ENCODE measurements around the gene PPP2R5A.

PPP2R5A gene

DNA sequence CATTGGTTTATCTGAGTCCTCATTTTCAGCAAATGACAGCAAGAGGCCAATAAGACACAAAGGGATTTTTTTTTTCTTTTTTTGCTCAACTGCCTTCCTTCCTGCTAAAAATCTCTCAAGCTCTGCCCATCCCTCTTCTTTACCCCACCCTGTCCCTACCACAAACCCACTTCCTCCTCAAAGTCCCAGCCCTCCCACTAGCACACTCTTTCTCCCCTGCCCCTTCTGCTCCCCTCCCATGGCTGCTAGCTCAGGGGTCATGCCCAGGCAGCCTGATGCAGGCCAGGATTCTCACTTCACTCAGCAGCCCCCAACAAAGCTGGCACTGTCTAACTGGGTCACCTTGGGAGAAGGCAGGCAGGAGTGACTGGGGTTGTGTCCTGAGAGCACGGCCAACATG is 28.8 kb upstream of the PPP2R5A start:
- TF ChIP-seq ZNF274 (IDR thresholded peaks at IDR 0.05; ENCODE audit: low read depth, low read length) = no peak
- H3K4me3 ChIP-seq (ENCODE audit: low read length) = no peak overlapping the region; the same call in 1 of the 2 replicates

DNA sequence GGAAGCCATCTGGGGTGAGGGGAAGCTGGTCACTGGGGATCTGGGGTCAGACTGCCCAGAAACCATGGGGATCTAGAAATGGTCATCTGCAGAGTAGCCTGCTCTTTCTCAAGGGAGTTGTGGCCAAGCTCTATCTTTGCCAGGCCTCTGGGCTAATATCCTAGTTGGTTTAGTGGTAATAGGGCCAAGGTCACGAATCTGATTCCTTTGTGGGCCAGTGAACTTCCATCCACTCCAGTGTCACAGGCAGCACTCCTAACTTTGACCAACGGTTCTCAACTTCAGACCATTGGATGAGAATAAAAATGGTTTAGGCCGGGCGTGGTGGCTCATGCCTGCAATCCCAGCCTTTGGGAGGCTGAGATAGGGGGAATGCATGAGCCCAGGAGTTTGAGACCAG is 28.1 kb upstream of the PPP2R5A start:
- TF ChIP-seq ZNF274 (IDR thresholded peaks at IDR 0.05; ENCODE audit: low read depth, low read length) = no peak
- no peak overlapping the region for H3K4me3 ChIP-seq (ENCODE audit: low read length)

DNA sequence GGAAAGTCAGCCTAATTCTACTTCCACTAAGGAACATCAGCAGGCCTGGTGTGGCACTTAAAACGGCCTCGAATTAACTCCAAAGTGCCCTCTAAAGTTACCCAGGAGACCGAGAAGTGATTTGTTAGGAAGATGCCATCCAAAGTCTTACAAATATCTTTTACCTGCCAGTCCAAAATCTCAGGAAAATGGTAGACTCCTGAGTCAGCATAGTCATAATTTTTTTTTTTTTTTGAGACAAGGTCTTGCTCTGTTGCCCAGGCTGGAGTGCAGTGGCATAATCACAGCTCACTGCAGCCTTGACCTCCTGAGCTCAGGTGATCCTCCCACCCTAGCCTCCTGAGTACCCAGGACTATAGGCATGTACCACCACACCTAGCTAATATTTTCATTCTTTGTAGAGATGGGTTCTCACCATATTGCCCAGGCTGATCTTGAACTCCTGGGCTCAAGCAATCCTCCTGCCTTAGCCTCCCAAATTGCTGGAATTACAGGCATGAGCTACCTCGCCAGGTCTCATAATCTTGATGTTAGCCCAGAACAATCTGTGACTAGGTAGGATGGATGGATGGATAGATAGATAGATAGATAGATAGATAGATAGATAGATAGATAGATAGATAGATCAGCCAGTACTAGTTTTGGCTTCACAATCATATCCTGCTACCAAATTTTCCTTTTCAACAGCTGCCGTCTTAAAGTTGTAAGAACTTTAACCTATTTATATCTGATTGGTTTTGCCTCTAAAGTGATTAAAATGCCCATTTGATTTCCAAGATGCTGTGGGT is 25.3 kb upstream of the PPP2R5A start:
- no peak for TF ChIP-seq ZNF274 (IDR thresholded peaks at IDR 0.05; ENCODE audit: low read depth, low read length)
- H3K4me3 ChIP-seq (ENCODE audit: low read length) = no peak overlapping the region

DNA sequence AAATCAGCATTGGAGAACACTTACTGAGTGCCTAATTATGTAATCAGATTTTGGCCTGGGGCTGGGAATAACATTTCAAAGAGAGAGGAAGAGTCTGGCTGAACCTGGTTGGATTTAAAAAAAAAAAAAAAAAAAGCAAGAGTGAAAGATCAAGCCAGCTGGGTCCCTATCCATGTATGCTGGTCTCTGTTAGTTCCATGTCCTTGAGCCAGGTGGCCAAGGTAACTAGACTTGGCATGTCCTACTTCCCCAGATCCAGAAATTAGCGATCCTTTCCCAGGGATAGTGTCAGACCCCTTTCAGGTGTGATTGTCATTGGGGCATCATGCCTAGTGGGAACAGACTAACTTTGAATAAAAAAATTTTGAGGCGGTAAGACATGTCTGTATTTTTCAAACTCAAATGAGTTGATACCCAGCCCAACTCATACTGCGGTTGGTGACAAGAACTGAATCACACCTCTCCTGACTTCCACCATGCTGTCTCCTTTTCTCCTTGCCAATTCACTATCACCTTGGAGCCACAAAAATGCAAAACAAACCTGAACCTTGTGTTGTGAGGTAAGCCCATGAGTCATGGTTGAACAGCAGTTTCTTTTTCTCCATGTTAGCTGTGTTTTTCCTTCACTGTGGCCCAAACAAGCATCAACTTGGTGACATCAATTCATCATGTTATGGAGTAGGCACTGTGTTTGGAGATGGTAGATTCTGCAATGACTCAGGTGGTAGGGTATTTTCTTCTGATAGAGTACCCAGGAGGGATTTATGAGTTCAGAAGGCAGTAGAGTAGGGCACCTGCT is 24.5 kb upstream of the PPP2R5A start:
- H3K4me3 ChIP-seq (ENCODE audit: low read length) = no peak overlapping the region

DNA sequence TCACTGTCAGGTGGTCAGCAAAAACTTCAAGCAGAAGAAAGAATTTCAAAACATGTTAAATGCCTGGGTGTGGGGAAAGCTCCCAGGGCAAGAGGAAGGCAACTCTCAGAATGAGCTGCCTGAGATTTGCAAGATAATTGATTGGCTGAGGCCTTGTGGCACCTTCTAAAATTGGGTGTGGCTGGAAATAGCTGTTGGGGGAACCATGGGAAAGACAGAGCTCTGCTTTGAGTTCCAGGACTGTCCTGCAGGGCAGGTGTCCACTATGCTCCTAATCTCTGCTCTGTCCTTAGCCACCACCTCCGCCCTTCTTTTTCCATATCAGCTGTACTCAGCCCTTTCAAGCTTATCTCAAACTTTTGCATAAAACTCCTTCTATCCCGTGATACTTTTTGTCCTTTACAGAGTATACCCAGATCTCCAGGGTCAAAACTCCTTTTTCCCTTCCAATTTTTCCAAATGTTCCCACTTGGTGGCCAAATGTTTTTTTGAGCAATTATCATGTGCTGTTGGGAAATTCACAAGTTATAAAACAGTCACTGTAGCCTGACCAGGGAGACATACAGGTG is 23.8 kb upstream of the PPP2R5A start:
- H3K4me3 ChIP-seq (ENCODE audit: low read length) = no peak overlapping the region
- TF ChIP-seq ZNF274 (IDR thresholded peaks at IDR 0.05; ENCODE audit: low read depth, low read length) = no peak

More for the DNA sequence above, 24.5 kb upstream of the PPP2R5A start:
- TF ChIP-seq ZNF274 (IDR thresholded peaks at IDR 0.05; ENCODE audit: low read depth, low read length) = no peak

DNA sequence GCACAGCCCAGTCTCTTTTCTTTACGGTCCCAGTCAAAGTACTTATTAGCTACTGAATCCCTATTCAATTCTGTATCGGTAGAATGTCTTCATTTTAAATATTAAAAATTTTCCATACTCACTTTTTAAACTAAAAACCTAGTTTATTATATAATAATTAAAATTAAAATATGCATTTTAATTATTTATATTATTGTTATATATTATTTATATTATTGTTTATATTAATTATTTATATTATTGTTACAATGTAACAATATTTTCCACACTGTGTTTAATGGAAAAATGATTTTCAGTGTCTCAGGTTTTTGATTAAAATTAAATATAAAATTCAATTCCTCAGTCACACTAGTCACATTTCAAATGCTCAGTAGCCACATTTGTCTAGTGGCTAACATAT is 18.2 kb upstream of the PPP2R5A start:
- TF ChIP-seq ZNF274 (IDR thresholded peaks at IDR 0.05; ENCODE audit: low read depth, low read length) = no peak
- H3K4me3 ChIP-seq (ENCODE audit: low read length) = no peak overlapping the region

DNA sequence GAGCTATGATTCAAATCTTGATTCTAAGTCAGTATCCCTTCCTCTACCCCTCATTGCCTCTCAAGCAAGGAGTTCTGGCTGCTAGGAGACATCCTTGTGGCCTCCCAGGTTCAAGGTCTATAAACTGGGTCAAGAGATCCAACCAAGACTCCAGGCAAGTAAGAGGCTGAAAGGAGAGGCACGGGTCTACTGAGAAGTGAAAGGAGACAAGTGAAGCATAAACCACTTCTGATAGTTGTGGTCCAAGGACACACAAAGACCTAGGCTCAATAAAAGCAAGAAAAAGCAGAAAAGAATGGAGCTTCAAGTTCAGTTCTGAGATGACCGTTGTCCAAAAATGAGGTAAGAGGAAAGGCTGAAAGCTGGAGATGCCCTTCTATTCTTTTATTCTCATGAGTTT is 17.8 kb upstream of the PPP2R5A start:
- TF ChIP-seq ZNF274 (IDR thresholded peaks at IDR 0.05; ENCODE audit: low read depth, low read length) = no peak

DNA sequence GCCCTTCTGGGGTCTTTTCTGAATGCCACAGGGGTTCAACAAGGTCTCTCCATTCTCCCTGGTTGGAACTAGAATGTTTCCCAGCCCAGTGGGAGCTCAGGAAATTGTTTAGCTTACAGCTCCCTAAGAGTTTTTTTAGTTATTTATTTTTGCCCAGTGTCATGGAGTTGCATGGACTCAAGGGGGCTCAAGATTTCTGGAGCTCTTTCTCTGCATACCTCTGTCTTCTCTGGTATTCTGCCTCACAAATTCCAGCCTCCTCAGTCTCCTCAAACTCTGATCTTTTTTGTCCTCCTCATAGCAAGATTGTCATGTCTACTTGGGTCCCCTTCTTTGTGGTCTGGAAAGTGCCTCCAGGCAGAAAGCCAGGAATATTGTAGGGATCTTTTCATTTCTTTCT is 15.9 kb upstream of the PPP2R5A start:
- H3K4me3 ChIP-seq (ENCODE audit: low read length) = no peak overlapping the region
- no peak for TF ChIP-seq ZNF274 (IDR thresholded peaks at IDR 0.05; ENCODE audit: low read depth, low read length)

More for the DNA sequence above, 17.8 kb upstream of the PPP2R5A start:
- no peak overlapping the region for H3K4me3 ChIP-seq (ENCODE audit: low read length)

DNA sequence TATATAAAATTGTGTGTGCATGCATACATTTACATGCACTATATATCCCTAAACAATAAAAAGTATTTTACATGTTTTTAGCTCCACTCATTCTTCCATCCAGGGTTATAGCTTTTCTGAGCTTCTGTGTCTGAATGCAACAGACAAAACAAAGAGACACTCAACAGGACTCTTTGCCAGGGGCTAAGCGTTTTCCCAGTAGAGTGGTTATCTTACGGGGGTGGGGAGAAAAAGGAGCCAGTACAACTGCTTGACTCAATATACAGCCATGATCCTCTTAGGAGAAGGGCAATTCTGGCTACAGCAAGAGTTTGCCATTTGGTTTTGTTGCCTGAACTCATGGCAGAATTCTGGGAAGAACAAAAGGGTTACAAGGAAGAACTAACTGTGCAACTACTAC is 14.6 kb upstream of the PPP2R5A start:
- TF ChIP-seq ZNF274 (IDR thresholded peaks at IDR 0.05; ENCODE audit: low read depth, low read length) = no peak
- H3K4me3 ChIP-seq (ENCODE audit: low read length) = no peak overlapping the region

DNA sequence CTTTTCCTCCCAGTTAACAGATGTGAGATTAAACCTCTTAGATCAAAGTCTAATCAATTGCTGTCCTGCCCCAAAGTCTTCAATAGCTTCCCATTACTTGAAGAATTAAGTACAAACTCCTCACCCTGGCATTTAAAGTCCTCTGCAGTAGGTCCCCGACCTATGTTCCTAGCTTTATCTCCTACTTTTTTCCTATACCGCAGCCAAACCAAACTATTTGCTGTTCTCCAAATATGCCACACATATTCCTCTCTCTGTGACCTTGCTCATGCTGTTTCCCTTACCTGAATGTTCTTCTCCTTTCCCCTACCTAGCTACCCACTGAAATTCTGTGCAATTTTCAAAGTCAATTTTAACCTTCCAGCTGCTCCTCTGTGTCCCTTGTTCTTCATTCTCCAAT is 14.0 kb upstream of the PPP2R5A start:
- TF ChIP-seq ZNF274 (IDR thresholded peaks at IDR 0.05; ENCODE audit: low read depth, low read length) = no peak

DNA sequence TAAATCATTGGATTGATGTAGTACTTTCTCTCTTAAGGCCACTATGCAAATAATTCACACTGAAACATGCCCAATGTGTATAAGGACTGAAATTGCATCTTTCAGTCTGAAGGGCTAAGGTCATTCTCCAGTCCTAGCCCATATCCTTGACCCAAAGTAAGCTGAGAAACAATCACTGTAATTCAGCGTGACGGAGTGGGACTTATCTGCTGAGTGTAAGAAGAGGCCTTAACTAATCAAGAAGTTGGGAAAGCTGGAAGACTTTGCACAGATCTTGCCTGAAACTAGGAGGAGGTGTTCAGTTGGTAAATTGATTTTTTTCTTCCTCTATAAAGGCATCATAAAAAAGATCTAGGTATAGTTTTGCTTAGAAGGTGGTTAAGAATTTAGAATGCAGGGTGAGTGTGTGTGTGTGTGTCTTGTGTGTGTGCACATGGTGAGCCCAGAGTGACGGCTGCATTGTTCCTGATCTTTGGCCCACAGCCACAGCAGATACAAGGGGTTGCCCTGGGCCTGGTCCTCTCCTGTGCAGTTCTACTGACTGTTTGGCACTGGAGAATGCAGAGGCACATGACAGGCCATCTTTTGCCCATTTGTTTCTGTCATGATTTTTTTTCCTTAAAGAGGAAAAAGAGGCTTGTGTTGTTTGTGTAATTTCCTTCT is 13.3 kb upstream of the PPP2R5A start:
- no peak overlapping the region for H3K4me3 ChIP-seq (ENCODE audit: low read length)
- TF ChIP-seq ZNF274 (IDR thresholded peaks at IDR 0.05; ENCODE audit: low read depth, low read length) = no peak

More for the DNA sequence above, 14.0 kb upstream of the PPP2R5A start:
- no peak overlapping the region for H3K4me3 ChIP-seq (ENCODE audit: low read length)

DNA sequence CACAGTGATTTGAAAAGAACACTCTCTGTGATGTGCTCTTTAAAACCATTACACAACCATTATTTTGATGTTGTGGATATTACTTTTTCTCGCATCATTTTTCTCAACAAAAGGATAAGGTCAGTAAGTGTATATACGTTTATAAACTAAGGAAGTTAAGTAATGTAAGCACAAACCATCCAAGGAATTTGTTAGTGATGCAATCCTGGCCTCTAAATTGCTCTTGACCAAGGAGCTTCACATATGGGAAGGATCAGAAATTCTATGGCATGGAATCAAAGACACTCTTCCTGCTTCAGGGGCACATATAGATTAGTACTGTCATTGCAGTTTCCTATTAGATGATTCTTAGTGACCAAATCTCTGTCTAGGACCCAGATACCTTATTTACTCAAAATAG is 3.6 kb upstream of the PPP2R5A start:
- no peak overlapping the region for H3K4me3 ChIP-seq (ENCODE audit: low read length)
- no peak for TF ChIP-seq ZNF274 (IDR thresholded peaks at IDR 0.05; ENCODE audit: low read depth, low read length)

DNA sequence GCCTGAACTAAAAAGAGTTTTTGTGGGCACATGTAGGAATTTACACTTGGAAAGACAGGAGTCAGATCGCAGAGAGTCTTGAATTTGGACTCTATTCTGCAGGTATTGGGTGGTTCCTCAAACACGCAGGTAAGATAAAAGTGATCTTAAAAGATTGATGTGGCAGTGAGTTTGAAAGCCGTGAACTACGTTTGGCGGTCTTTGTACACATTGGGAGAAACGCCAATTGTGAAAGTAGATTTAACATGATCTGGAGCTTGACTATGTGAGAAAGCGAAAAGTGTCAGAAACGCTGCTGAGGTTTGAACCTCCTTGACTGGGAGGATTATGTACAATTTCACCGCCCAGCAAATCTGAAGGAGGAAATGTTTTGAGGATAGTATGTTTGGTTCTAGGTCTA is 1.5 kb upstream of the PPP2R5A start:
- H3K4me3 ChIP-seq (ENCODE audit: low read length) = no peak overlapping the region; the same call in 1 of the 2 replicates
- no peak for TF ChIP-seq ZNF274 (IDR thresholded peaks at IDR 0.05; ENCODE audit: low read depth, low read length)

DNA sequence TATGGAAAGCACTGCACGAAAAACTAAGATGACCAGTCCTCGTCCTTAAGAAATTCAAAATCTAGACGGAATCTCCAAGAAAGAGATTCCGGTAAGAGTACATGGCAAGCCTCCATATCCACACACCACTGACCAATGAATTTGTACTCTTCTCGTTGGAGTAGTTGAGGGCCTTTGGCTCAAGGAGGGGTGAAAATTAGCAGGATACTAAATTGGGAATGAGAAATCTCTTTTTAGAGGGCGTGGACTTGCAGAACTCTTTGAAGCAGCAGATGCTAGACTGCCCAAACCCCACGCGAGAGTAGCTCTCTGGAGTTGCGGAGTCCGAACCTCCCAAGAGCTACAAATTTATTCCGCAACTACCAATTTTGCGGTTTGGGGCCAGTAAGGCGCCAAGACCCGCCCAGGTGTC is 872 bp upstream of the PPP2R5A start:
- no peak for TF ChIP-seq ZNF274 (IDR thresholded peaks at IDR 0.05; ENCODE audit: low read depth, low read length)
- peak overlapping the region; percentile 65 for H3K4me3 ChIP-seq (ENCODE audit: low read length)
